Measurements from ENCODE around the gene OR6S1. TPM values are rescaled to one million over a fixed set of nuclear protein-coding genes. Genes with fewer than 3 reads are reported as not detected.
A peak's percentile ranks its signal among the peaks of the same experiment; 100 is the strongest.

Gene OR6S1
- total and polyA plus RNA-seq, 4 experiments from 2014 or later, result not detected

GRCh38 chr14:20613094-20614037, 28.1 kb downstream of the OR6S1 start:
- H3K36me3 Mint-ChIP-seq, result no peaks in the 10 kb centered on the region
- Histone ChIP-seq H3K36me3 (ENCODE audit: insufficient read depth, low read length) (no peaks in the 10 kb centered on the region), H3K4me3 (ENCODE audit: low read length in 2 of 2) (peak overlapping the region; percentile 39 to 66), H3K27ac (ENCODE audit: low read depth, low read length) (peak overlapping the region; percentile 13), H3K27me3 (ENCODE audit: insufficient read depth, low read length) (no peaks in the 10 kb centered on the region), H3K9me3 (ENCODE audit: control insufficient read depth in 1 of 2, low read length in 2 of 2) (no peaks in the 10 kb centered on the region), H3K4me1 (ENCODE audit: insufficient read depth, low read length) (peaks cover 44% of the 10 kb centered on the region)
- peaks cover 1 to 4% of the 10 kb centered on the region in 2 donors for H3K27me3 Mint-ChIP-seq
- POLR2A ChIA-PET (ENCODE audit: partially characterized antibody), result interaction anchor here (0.6 to 5.0 kb wide), 15 partner anchors 9 to 286 kb away, joined by 3 to 85 read pairs (median 11); partner anchors contain the start of genes APEX1, OSGEP, PARP2 and PIP4P1
- intact Hi-C loops (cut with micrococcal nuclease), result loop anchor here (1.0 to 10.0 kb wide), 11 partner anchors 12 to 639 kb away; partner anchors contain the start of genes APEX1, CCNB1IP1, OR4K15 and PARP2
- H3K4me3 Mint-ChIP-seq, result no peak overlapping the region
- peak; percentile 88 to 94 (median 93) for DNase-seq
- CTCF ChIA-PET (ENCODE audit: partially characterized antibody), result interaction anchor here (0.7 to 13.5 kb wide), 20 partner anchors 9 to 307 kb away, joined by 3 to 354 read pairs (median 5); partner anchors contain the start of genes APEX1, CCNB1IP1, OSGEP and PARP2
- peaks cover 0 to 5% (median 3%) of the 10 kb centered on the region in 4 donors for H3K4me1 Mint-ChIP-seq
- H3K27ac Mint-ChIP-seq, result no peak overlapping the region
- H3K9me3 Mint-ChIP-seq, result no peaks in the 10 kb centered on the region

GRCh38 chr14:20612403-20612802, 29.1 kb downstream of the OR6S1 start:
- H3K36me3 Mint-ChIP-seq, result no peaks in the 10 kb centered on the region
- H3K27ac Mint-ChIP-seq, result no peak overlapping the region
- POLR2A ChIA-PET (ENCODE audit: partially characterized antibody), result interaction anchor here (0.8 to 5.0 kb wide), 6 partner anchors 19 to 270 kb away, joined by 4 to 85 read pairs (median 18); partner anchors contain the start of genes PARP2, PIP4P1, RNASE4 and TEP1
- no peaks in the 10 kb centered on the region for H3K9me3 ChIP-seq (ENCODE audit: control insufficient read depth in 1 of 2, low read length in 2 of 2)
- H3K4me3 ChIP-seq (ENCODE audit: low read length in 2 of 2), result no peak overlapping the region
- H3K9me3 Mint-ChIP-seq, result no peaks in the 10 kb centered on the region
- peaks cover 0 to 4% of the 10 kb centered on the region in 2 donors for H3K27me3 Mint-ChIP-seq
- H3K27me3 ChIP-seq (ENCODE audit: insufficient read depth, low read length), result no peaks in the 10 kb centered on the region
- H3K4me1 ChIP-seq (ENCODE audit: insufficient read depth, low read length), result peaks cover 44% of the 10 kb centered on the region
- peak in 1 of 5 donors; percentile 16 for DNase-seq
- intact Hi-C loops (cut with micrococcal nuclease), result loop anchor here (10.0 kb wide), 1 partner anchor 638 kb away; the partner anchor contains the start of gene OR4K15
- H3K27ac ChIP-seq (ENCODE audit: low read depth, low read length), result no peak overlapping the region
- CTCF ChIA-PET (ENCODE audit: partially characterized antibody), result interaction anchor here (0.6 to 13.5 kb wide), 13 partner anchors 11 to 283 kb away, joined by 3 to 354 read pairs (median 10); partner anchors contain the start of genes APEX1, CCNB1IP1, OSGEP and PARP2
- no peaks in the 10 kb centered on the region for H3K36me3 ChIP-seq (ENCODE audit: insufficient read depth, low read length)
- H3K4me3 Mint-ChIP-seq, result no peak overlapping the region
- H3K4me1 Mint-ChIP-seq, result peaks cover 0 to 6% (median 2%) of the 10 kb centered on the region in 4 donors

DNA sequence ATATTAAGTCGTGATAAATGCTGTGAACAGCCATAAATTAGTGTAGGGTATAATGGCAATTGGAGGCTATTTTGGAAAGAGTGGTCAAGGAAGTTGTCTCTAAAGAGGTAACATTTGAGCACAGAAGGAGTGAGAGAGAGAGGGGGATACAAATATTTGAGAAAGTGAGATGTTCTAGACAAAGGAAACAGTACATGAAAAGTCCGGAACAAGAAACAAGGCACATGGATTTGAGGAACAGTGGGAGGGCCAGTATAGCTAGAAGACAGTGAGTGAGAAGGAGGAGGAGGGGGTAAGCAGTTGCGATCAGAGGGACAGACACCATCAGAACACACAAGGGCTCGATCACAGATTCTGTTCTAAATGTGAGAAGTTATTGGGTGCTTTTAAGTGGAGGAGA, 30.2 kb downstream of the OR6S1 start:
- Histone ChIP-seq H3K36me3 (ENCODE audit: insufficient read depth, low read length) (no peaks in the 10 kb centered on the region), H3K9me3 (ENCODE audit: control insufficient read depth in 1 of 2, low read length in 2 of 2) (no peaks in the 10 kb centered on the region), H3K4me1 (ENCODE audit: insufficient read depth, low read length) (peaks cover 44% of the 10 kb centered on the region), H3K27me3 (ENCODE audit: insufficient read depth, low read length) (no peaks in the 10 kb centered on the region), H3K27ac (ENCODE audit: low read depth, low read length) (no peak overlapping the region), H3K4me3 (ENCODE audit: low read length in 2 of 2) (no peak overlapping the region)
- intact Hi-C loops (cut with micrococcal nuclease), result loop anchor here (10.0 kb wide), 1 partner anchor 636 kb away; the partner anchor contains the start of gene OR4K15
- peaks cover 0 to 10% (median 2%) of the 10 kb centered on the region in 4 donors for H3K4me1 Mint-ChIP-seq
- DNase-seq, result no peak
- no peaks in the 10 kb centered on the region for H3K27me3 Mint-ChIP-seq
- H3K4me3 Mint-ChIP-seq, result no peak overlapping the region
- no peaks in the 10 kb centered on the region for H3K9me3 Mint-ChIP-seq
- ChIA-PET CTCF (ENCODE audit: partially characterized antibody) (interaction anchor here (1.4 to 13.5 kb wide), 9 partner anchors 13 to 282 kb away, joined by 3 to 354 read pairs (median 17); partner anchors contain the start of genes ANG, CCNB1IP1, PARP2 and TEP1), POLR2A (ENCODE audit: partially characterized antibody) (interaction anchor here (0.6 to 4.6 kb wide), 8 partner anchors 21 to 283 kb away, joined by 3 to 44 read pairs (median 9); partner anchors contain the start of genes CCNB1IP1, PARP2, PIP4P1 and RNASE4)
- H3K36me3 Mint-ChIP-seq, result no peaks in the 10 kb centered on the region
- H3K27ac Mint-ChIP-seq, result no peak overlapping the region

DNA sequence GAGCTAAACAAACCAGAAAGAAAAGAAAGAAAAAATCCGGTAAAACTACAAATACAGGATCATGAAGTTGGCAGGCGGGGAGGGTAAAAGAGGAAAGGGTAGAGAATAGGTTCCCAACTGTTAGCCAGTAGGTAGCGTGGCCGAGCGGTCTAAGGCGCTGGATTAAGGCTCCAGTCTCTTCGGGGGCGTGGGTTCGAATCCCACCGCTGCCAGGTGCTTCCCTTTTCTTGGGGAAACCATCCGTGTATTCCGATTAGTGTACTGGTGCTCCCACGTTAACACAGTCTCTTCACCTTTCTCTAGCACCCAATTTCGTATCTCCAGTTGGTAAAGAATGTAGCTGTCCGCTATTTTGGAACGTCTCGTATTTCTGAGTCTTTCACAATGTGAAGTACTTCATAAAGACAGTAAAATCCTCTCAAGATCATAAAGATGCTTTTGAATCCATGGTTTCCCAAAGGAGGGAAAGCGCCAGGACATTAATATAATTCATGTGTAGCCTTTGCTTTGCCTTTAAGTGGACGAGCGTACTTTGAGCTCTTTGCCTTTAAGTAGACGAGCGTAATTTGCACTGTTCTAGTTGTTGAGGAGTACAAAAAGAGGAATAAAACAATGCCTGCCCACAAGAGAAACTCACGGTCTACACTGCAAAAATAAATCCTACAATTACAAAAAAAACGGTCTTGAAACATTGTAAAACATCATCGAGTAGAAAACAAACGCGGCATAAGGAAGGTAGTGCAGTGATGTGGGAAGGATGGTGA, 31.3 kb downstream of the OR6S1 start:
- Histone ChIP-seq H3K4me1 (ENCODE audit: insufficient read depth, low read length) (peaks cover 44% of the 10 kb centered on the region), H3K4me3 (ENCODE audit: low read length in 2 of 2) (peak overlapping the region; percentile 68 to 79), H3K9me3 (ENCODE audit: control insufficient read depth in 1 of 2, low read length in 2 of 2) (no peaks in the 10 kb centered on the region), H3K36me3 (ENCODE audit: insufficient read depth, low read length) (no peaks in the 10 kb centered on the region), H3K27ac (ENCODE audit: low read depth, low read length) (peak overlapping the region; percentile 39), H3K27me3 (ENCODE audit: insufficient read depth, low read length) (no peaks in the 10 kb centered on the region)
- H3K36me3 Mint-ChIP-seq, result no peaks in the 10 kb centered on the region
- ChIA-PET POLR2A (ENCODE audit: partially characterized antibody) (interaction anchor here (0.7 to 4.6 kb wide), 16 partner anchors 8 to 282 kb away, joined by 3 to 44 read pairs (median 5); partner anchors contain the start of genes APEX1, CCNB1IP1, PARP2 and PIP4P1), CTCF (ENCODE audit: partially characterized antibody) (interaction anchor here (0.8 to 13.5 kb wide), 32 partner anchors 10 to 361 kb away, joined by 3 to 354 read pairs (median 4); partner anchors contain the start of genes ANG, APEX1, CCNB1IP1 and OSGEP)
- no peak overlapping the region for H3K4me3 Mint-ChIP-seq
- peaks cover 0 to 10% (median 2%) of the 10 kb centered on the region in 4 donors for H3K4me1 Mint-ChIP-seq
- peak; percentile 70 to 81 (median 73) for DNase-seq
- H3K27ac Mint-ChIP-seq, result no peak overlapping the region
- H3K9me3 Mint-ChIP-seq, result no peaks in the 10 kb centered on the region
- no peaks in the 10 kb centered on the region for H3K27me3 Mint-ChIP-seq
- intact Hi-C loops (cut with micrococcal nuclease), result loop anchor here (10.0 kb wide), 1 partner anchor 635 kb away; the partner anchor contains the start of gene OR4K15

DNA sequence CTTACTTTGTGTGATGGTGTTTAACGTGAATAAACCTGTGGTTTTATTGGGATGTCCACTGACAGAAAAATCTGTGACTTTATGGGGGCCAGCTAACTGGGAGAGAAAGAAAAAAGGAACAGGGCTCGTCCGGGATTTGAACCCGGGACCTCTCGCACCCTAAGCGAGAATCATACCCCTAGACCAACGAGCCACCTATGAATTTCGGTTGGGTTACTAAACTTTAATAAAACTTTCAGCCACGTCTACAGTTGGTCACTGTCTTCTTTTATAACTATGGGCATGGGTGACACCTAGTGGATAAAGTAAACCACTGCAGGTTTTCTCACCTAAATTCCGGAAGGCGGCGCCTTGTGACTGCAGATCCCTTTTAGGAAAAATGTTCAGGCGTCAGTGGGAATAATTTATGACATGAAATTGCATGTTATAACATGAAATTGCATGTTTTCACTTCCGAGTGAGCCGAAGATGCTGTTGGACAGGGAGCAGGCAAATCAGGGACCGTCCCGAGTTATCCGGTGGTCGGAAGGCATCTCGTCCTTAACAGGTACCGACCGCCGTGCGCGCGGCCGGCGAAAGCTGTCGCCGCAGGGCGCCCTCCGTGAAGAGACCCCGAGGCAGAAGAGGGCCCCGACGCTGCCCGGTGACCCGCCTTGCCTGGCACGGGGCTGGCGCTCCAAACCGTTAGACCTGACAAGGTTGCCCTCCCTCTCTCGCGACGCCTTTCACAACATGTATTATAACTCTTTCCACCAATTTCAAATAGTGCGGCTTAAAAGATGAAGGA, 32.1 kb downstream of the OR6S1 start:
- Histone ChIP-seq H3K4me1 (ENCODE audit: insufficient read depth, low read length) (peaks cover 39% of the 10 kb centered on the region), H3K4me3 (ENCODE audit: low read length in 2 of 2) (peak overlapping the region; percentile 68 to 79), H3K27me3 (ENCODE audit: insufficient read depth, low read length) (no peaks in the 10 kb centered on the region), H3K27ac (ENCODE audit: low read depth, low read length) (peak overlapping the region; percentile 39), H3K9me3 (ENCODE audit: control insufficient read depth in 1 of 2, low read length in 2 of 2) (no peaks in the 10 kb centered on the region), H3K36me3 (ENCODE audit: insufficient read depth, low read length) (no peaks in the 10 kb centered on the region)
- ChIA-PET CTCF (ENCODE audit: partially characterized antibody) (interaction anchor here (0.7 to 13.5 kb wide), 36 partner anchors 9 to 361 kb away, joined by 3 to 354 read pairs (median 4); partner anchors contain the start of genes ANG, APEX1, CCNB1IP1 and OSGEP), POLR2A (ENCODE audit: partially characterized antibody) (interaction anchor here (0.7 to 4.6 kb wide), 17 partner anchors 9 to 281 kb away, joined by 3 to 44 read pairs (median 5); partner anchors contain the start of genes APEX1, CCNB1IP1, PARP2 and PIP4P1)
- H3K27me3 Mint-ChIP-seq, result no peaks in the 10 kb centered on the region
- H3K4me3 Mint-ChIP-seq, result no peak overlapping the region
- intact Hi-C loops (cut with micrococcal nuclease), result loop anchor here (1.0 to 10.0 kb wide), 5 partner anchors 78 to 635 kb away; partner anchors contain the start of gene OR4K15
- DNase-seq, result peak; percentile 75 to 81 (median 79)
- H3K27ac Mint-ChIP-seq, result no peak overlapping the region
- peaks cover 0 to 6% (median under 1%) of the 10 kb centered on the region in 4 donors for H3K4me1 Mint-ChIP-seq
- no peaks in the 10 kb centered on the region for H3K36me3 Mint-ChIP-seq
- no peaks in the 10 kb centered on the region for H3K9me3 Mint-ChIP-seq
